Activated naive CD4-positive, alpha-beta T cell treated with anti-CD3 and anti-CD28 coated beads, Interleukin-2, amount 10 ng/mL, durations not matched to agents 7 days and 5 days (primary cell): ENCODE results near the gene DUSP12.

ENCODE experiments used
- CTCF ChIA-PET: fragments of 350-600 bp; sonication (Branson Sonifier 250); formaldehyde crosslinking; loops from one replicate; lab custom pipeline; 2021; ENCODE audit warnings: antibody characterized with exemption; lab: Charles Lee
- DNase-seq: peaks from one replicate; pipeline ENCODE4 v3.0.0-alpha.2; 2020
- H3K27ac Mint-ChIP-seq: one replicate; pipeline ENCODE4 v1.8.0; 2021; ENCODE audit warnings: mild to moderate bottlenecking, moderate library complexity, mixed read lengths
- H3K27me3 Mint-ChIP-seq: one replicate; pipeline ENCODE4 v1.8.0; 2021; ENCODE audit warnings: mild to moderate bottlenecking, mixed read lengths
- H3K36me3 Mint-ChIP-seq: one replicate; pipeline ENCODE4 v1.8.0; 2021; ENCODE audit warnings: mixed read lengths
- H3K4me1 Mint-ChIP-seq: one replicate; pipeline ENCODE4 v1.8.0; 2021; ENCODE audit warnings: mixed read lengths
- H3K4me3 Mint-ChIP-seq: one replicate; pipeline ENCODE4 v1.8.0; 2021; ENCODE audit warnings: mild to moderate bottlenecking, moderate library complexity, mixed read lengths
- H3K9me3 Mint-ChIP-seq: one replicate; pipeline ENCODE4 v1.8.0; 2021; ENCODE audit warnings: mixed read lengths

Gene DUSP12

GRCh38 chr1:161733526-161733925, 16.1 kb upstream of the DUSP12 start:
- Mint-ChIP-seq H3K4me1 (peaks cover 33% of the 10 kb centered on the region), H3K9me3 (no peaks in the 10 kb centered on the region), H3K27ac (no peak overlapping the region)

GRCh38 chr1:161735837-161736236, 13.7 kb upstream of the DUSP12 start:
- CTCF ChIA-PET, result interaction anchor here (1.6 kb wide), 1 partner anchor 301 kb away, joined by 3 read pairs; no protein-coding TSS in a partner anchor
- Mint-ChIP-seq H3K9me3 (no peaks in the 10 kb centered on the region), H3K4me1 (peaks cover 34% of the 10 kb centered on the region), H3K27ac (no peak overlapping the region), H3K4me3 (no peak overlapping the region), H3K36me3 (no peaks in the 10 kb centered on the region), H3K27me3 (peaks cover 39% of the 10 kb centered on the region)
- DNase-seq, result no peak

More at GRCh38 chr1:161733526-161733925, 16.1 kb upstream of the DUSP12 start:
- no peaks in the 10 kb centered on the region for H3K36me3 Mint-ChIP-seq
- DNase-seq, result no peak
- peaks cover 46% of the 10 kb centered on the region for H3K27me3 Mint-ChIP-seq
- H3K4me3 Mint-ChIP-seq, result no peak overlapping the region
- CTCF ChIA-PET, result interaction anchor here (0.7 to 1.5 kb wide), 3 partner anchors 8 to 249 kb away, joined by 3 to 5 read pairs (median 3); no protein-coding TSS in a partner anchor

- Mint-ChIP-seq H3K36me3 (no peaks in the 10 kb centered on the region), H3K4me3 (no peak overlapping the region), H3K4me1 (peaks cover 33% of the 10 kb centered on the region), H3K9me3 (no peaks in the 10 kb centered on the region), H3K27me3 (peaks cover 33% of the 10 kb centered on the region), H3K27ac (no peak overlapping the region)
- CTCF ChIA-PET, result interaction anchor here (0.7 to 6.9 kb wide), 7 partner anchors 10 to 301 kb away, joined by 3 to 71 read pairs (median 9); no protein-coding TSS in a partner anchor
- no peak for DNase-seq
Observed at GRCh38 chr1:161736335-161736969, 13.1 kb upstream of the DUSP12 start.

- DNase-seq, result no peak
- peaks cover 32% of the 10 kb centered on the region for H3K27me3 Mint-ChIP-seq
- H3K27ac Mint-ChIP-seq, result no peak overlapping the region
- H3K36me3 Mint-ChIP-seq, result no peaks in the 10 kb centered on the region
- H3K4me1 Mint-ChIP-seq, result peaks cover 33% of the 10 kb centered on the region
- no peak overlapping the region for H3K4me3 Mint-ChIP-seq
- H3K9me3 Mint-ChIP-seq, result no peaks in the 10 kb centered on the region
- CTCF ChIA-PET, result interaction anchor here (0.9 to 6.9 kb wide), 8 partner anchors 7 to 253 kb away, joined by 3 to 71 read pairs (median 8); partner anchors contain the start of gene FCRLA
Observed at GRCh38 chr1:161737625-161738024, 12.0 kb upstream of the DUSP12 start.

- DNase-seq, result peak; percentile 71
- CTCF ChIA-PET, result interaction anchor here (0.7 to 6.9 kb wide), 10 partner anchors 8 to 255 kb away, joined by 3 to 71 read pairs (median 5); partner anchors contain the start of genes DUSP12 and FCRLA
- peaks cover 33% of the 10 kb centered on the region for H3K27me3 Mint-ChIP-seq
- H3K4me1 Mint-ChIP-seq, result peaks cover 38% of the 10 kb centered on the region
- H3K4me3 Mint-ChIP-seq, result peak overlapping the region; percentile 5
- no peaks in the 10 kb centered on the region for H3K36me3 Mint-ChIP-seq
- peak overlapping the region; percentile 46 for H3K27ac Mint-ChIP-seq
- no peaks in the 10 kb centered on the region for H3K9me3 Mint-ChIP-seq
Observed at GRCh38 chr1:161738627-161739287, 10.8 kb upstream of the DUSP12 start.

GRCh38 chr1:161739865-161740566, 9.6 kb upstream of the DUSP12 start:
- Mint-ChIP-seq H3K36me3 (no peaks in the 10 kb centered on the region), H3K4me1 (peaks cover 47% of the 10 kb centered on the region), H3K9me3 (no peaks in the 10 kb centered on the region), H3K4me3 (no peak overlapping the region), H3K27me3 (peaks cover 34% of the 10 kb centered on the region), H3K27ac (no peak overlapping the region)
- CTCF ChIA-PET, result interaction anchor here (0.8 to 6.9 kb wide), 11 partner anchors 8 to 514 kb away, joined by 3 to 71 read pairs (median 5); partner anchors contain the start of genes DUSP12 and TOMM40L
- DNase-seq, result no peak

GRCh38 chr1:161740921-161741320, 8.7 kb upstream of the DUSP12 start:
- H3K27ac Mint-ChIP-seq, result no peak overlapping the region

GRCh38 chr1:161743231-161743630, 6.4 kb upstream of the DUSP12 start:
- no peak for DNase-seq
- Mint-ChIP-seq H3K4me1 (peaks cover 47% of the 10 kb centered on the region), H3K27ac (no peak overlapping the region), H3K36me3 (no peaks in the 10 kb centered on the region), H3K9me3 (no peaks in the 10 kb centered on the region), H3K4me3 (no peak overlapping the region), H3K27me3 (peaks cover 30% of the 10 kb centered on the region)
- CTCF ChIA-PET, result interaction anchor here (3.3 to 6.9 kb wide), 2 partner anchors 95 to 253 kb away, joined by 10 to 71 read pairs; no protein-coding TSS in a partner anchor

More at GRCh38 chr1:161740921-161741320, 8.7 kb upstream of the DUSP12 start:
- Mint-ChIP-seq H3K27me3 (peaks cover 31% of the 10 kb centered on the region), H3K4me3 (no peak overlapping the region), H3K36me3 (no peaks in the 10 kb centered on the region), H3K9me3 (no peaks in the 10 kb centered on the region), H3K4me1 (peaks cover 48% of the 10 kb centered on the region)
- DNase-seq, result no peak
- CTCF ChIA-PET, result interaction anchor here (0.9 to 6.9 kb wide), 13 partner anchors 8 to 511 kb away, joined by 3 to 71 read pairs (median 4); partner anchors contain the start of gene DUSP12

- Mint-ChIP-seq H3K4me1 (peaks cover 48% of the 10 kb centered on the region), H3K9me3 (no peaks in the 10 kb centered on the region), H3K4me3 (no peak overlapping the region), H3K27me3 (peaks cover 16% of the 10 kb centered on the region), H3K36me3 (peaks cover 12% of the 10 kb centered on the region), H3K27ac (no peak overlapping the region)
- DNase-seq, result no peak
- CTCF ChIA-PET, result interaction anchor here (0.9 kb wide), 1 partner anchor 8 kb away, joined by 5 read pairs; no protein-coding TSS in a partner anchor
Observed at GRCh38 chr1:161747801-161748200, 1.8 kb upstream of the DUSP12 start.

GRCh38 chr1:161763522-161764098, 14.0 kb downstream of the DUSP12 start:
- no peaks in the 10 kb centered on the region for H3K9me3 Mint-ChIP-seq
- CTCF ChIA-PET, result interaction anchor here (0.6 to 3.0 kb wide), 8 partner anchors 7 to 274 kb away, joined by 3 to 18 read pairs (median 8); partner anchors contain the start of gene DUSP12

GRCh38 chr1:161766102-161766981, 16.8 kb downstream of the DUSP12 start, which contains the start of gene ATF6:
Gene ATF6 (plus strand): TSS chr1:161766320. CDS start chr1:161766361, 41 bp downstream.
- Mint-ChIP-seq H3K4me1 (peaks cover 45% of the 10 kb centered on the region), H3K36me3 (peaks cover 7% of the 10 kb centered on the region), H3K4me3 (peak within 1 kb of the TSS; percentile 96), H3K27me3 (no peaks in the 10 kb centered on the region), H3K9me3 (no peaks in the 10 kb centered on the region), H3K27ac (peak within 1 kb of the TSS; percentile 94)
- DNase-seq, result peak; percentile 87
- CTCF ChIA-PET, result interaction anchor here (1.8 to 2.1 kb wide), 2 partner anchors 26 to 271 kb away, joined by 4 to 8 read pairs; no protein-coding TSS in a partner anchor

More at GRCh38 chr1:161763522-161764098, 14.0 kb downstream of the DUSP12 start:
- no peaks in the 10 kb centered on the region for H3K27me3 Mint-ChIP-seq
- H3K27ac Mint-ChIP-seq, result peak overlapping the region; percentile 49
- peaks cover 7% of the 10 kb centered on the region for H3K36me3 Mint-ChIP-seq
- peaks cover 41% of the 10 kb centered on the region for H3K4me1 Mint-ChIP-seq
- peak overlapping the region; percentile 27 for H3K4me3 Mint-ChIP-seq
- peak; percentile 64 for DNase-seq

GRCh38 chr1:161768461-161768860, 18.9 kb downstream of the DUSP12 start:
- Mint-ChIP-seq H3K27me3 (no peaks in the 10 kb centered on the region), H3K36me3 (peaks cover 7% of the 10 kb centered on the region), H3K27ac (no peak overlapping the region), H3K9me3 (no peaks in the 10 kb centered on the region), H3K4me1 (peaks cover 43% of the 10 kb centered on the region), H3K4me3 (peak overlapping the region; percentile 37)
- no peak for DNase-seq
- CTCF ChIA-PET, result interaction anchor here (1.8 to 2.1 kb wide), 2 partner anchors 24 to 269 kb away, joined by 4 to 8 read pairs; no protein-coding TSS in a partner anchor
